COLO829 (cell line): ENCODE measurements around the gene KLHL25.
"Not testable (repeated sequence)": the region's sequence is repeated elsewhere in the genome, so short reads cannot be mapped to it uniquely, and the experiment has no call there.

Experiments used
- DNase-seq: peaks from one replicate; pipeline ENCODE4 v3.0.0; 2012; ENCODE audit warnings: low spot score

KLHL25 gene

GRCh38 chr15:85794598-85795336 lies at the start of gene KLHL25:
Gene KLHL25, minus strand, starts transcription at chr15:85794925. Its CDS starts 25,115 bp downstream, at chr15:85769810.
- peak; percentile 96 for DNase-seq

GRCh38 chr15:85840802-85841152 lies 46.1 kb upstream of the KLHL25 start:
- DNase-seq, result no peak

GRCh38 chr15:85840079-85840801 lies 45.5 kb upstream of the KLHL25 start:
- peak; percentile 70 for DNase-seq

- DNase-seq, result no peak
Observed at GRCh38 chr15:85839643-85840042, 44.9 kb upstream of the KLHL25 start.

GRCh38 chr15:85838655-85839054 lies 43.9 kb upstream of the KLHL25 start:
- DNase-seq, result no peak

- no peak for DNase-seq
Observed at GRCh38 chr15:85837881-85838280, 43.2 kb upstream of the KLHL25 start.

- DNase-seq, result no peak
Observed at GRCh38 chr15:85837011-85837433, 42.3 kb upstream of the KLHL25 start.

GRCh38 chr15:85834651-85835050 lies 39.9 kb upstream of the KLHL25 start:
- no peak for DNase-seq

- no peak for DNase-seq
Observed at GRCh38 chr15:85832394-85832793, 37.7 kb upstream of the KLHL25 start.

GRCh38 chr15:85831415-85832113 lies 36.8 kb upstream of the KLHL25 start:
- peak; percentile 32 for DNase-seq

- DNase-seq, result not testable (repeated sequence)
Observed at GRCh38 chr15:85829754-85830153, 35.0 kb upstream of the KLHL25 start.

- no peak for DNase-seq
Observed at GRCh38 chr15:85828874-85829273, 34.1 kb upstream of the KLHL25 start.

- no peak for DNase-seq
Observed at GRCh38 chr15:85828126-85828525, 33.4 kb upstream of the KLHL25 start.

GRCh38 chr15:85826756-85827515 lies 32.2 kb upstream of the KLHL25 start:
- no peak for DNase-seq

- no peak for DNase-seq
Observed at GRCh38 chr15:85825719-85826118, 31.0 kb upstream of the KLHL25 start.

GRCh38 chr15:85825118-85825517 lies 30.4 kb upstream of the KLHL25 start:
- DNase-seq, result no peak

- no peak for DNase-seq
Observed at GRCh38 chr15:85821545-85821944, 26.8 kb upstream of the KLHL25 start.

- DNase-seq, result no peak
Observed at GRCh38 chr15:85819938-85820337, 25.2 kb upstream of the KLHL25 start.

- no peak for DNase-seq
Observed at GRCh38 chr15:85813234-85813633, 18.5 kb upstream of the KLHL25 start.

GRCh38 chr15:85810075-85810474 lies 15.3 kb upstream of the KLHL25 start:
- no peak for DNase-seq

GRCh38 chr15:85805420-85805819 lies 10.7 kb upstream of the KLHL25 start:
- DNase-seq, result no peak

- no peak for DNase-seq
Observed at GRCh38 chr15:85804481-85805170, 9.9 kb upstream of the KLHL25 start.
